IMR-90 (cell line): ENCODE results near the gene THEM5. TPM values are rescaled to one million over a fixed set of nuclear protein-coding genes. Genes with fewer than 3 reads are reported as not detected.

Experiments used
- ATAC-seq: fragments of 200-7000 bp; cut with Tn5 transposase; 2 replicates; pipeline ENCODE4 v1.9.1; 2020; ENCODE audit warnings: low read depth, mild to moderate bottlenecking, moderate library complexity
- BruUV-seq: library from RNA; stranded (reverse); fragments of 400-500 nt; replicated peaks from 2 replicates; lab custom pipeline; 2021; lab: Mats Ljungman, UMichigan
- CTCF ChIA-PET: fragments of 300-600 bp; formaldehyde crosslinking; extraction: SDS; loops from one replicate; lab custom pipeline; 2021; ENCODE audit warnings: antibody characterized with exemption; lab: Yijun Ruan, JAX
- POLR2A ChIA-PET: fragments of 300-600 bp; sonication (Branson Sonifier 250); formaldehyde crosslinking; loops from one replicate; lab custom pipeline; 2022; ENCODE audit warnings: antibody characterized with exemption; ENCODE audit not compliant: unreplicated experiment; lab: Charles Lee
- DNase-seq: peaks from one replicate; pipeline ENCODE4 v3.0.0; 2013
- H2AFZ ChIP-seq: replicated peaks from 2 replicates; pipeline ENCODE3; 2013; ENCODE audit warnings: low read length, mild to moderate bottlenecking; ENCODE audit not compliant: poor library complexity
- H2AK5ac ChIP-seq: 2 replicates; pipeline ENCODE4 v1.6.1; 2013; ENCODE audit warnings: low read depth, low read length, inconsistent platforms
- H2AK9ac ChIP-seq: replicated peaks from 2 replicates; pipeline ENCODE3; 2013; ENCODE audit warnings: mild to moderate bottlenecking, low read depth, low read length, moderate library complexity; ENCODE audit not compliant: poor library complexity
- H2BK120ac ChIP-seq: 2 replicates; pipeline ENCODE4 v1.6.1; 2013; ENCODE audit warnings: low read depth, low read length, inconsistent platforms
- H2BK15ac ChIP-seq: 3 replicates; pipeline ENCODE4 v1.6.1; 2013; ENCODE audit warnings: low read depth, low read length, inconsistent platforms
- H2BK20ac ChIP-seq: 2 replicates; pipeline ENCODE4 v1.6.1; 2013; ENCODE audit warnings: low read depth, mild to moderate bottlenecking, inconsistent platforms, low read length, moderate library complexity
- H2BK5ac ChIP-seq: 2 replicates; pipeline ENCODE4 v1.6.1; 2013; ENCODE audit warnings: mild to moderate bottlenecking, low read depth, low read length, inconsistent platforms; ENCODE audit not compliant: poor library complexity, severe bottlenecking
- H3K14ac ChIP-seq: replicated peaks from 2 replicates; pipeline ENCODE4 v1.6.1; 2013; ENCODE audit warnings: low read depth, low read length, inconsistent platforms
- H3K18ac ChIP-seq: 2 replicates; pipeline ENCODE4 v1.6.1; 2013; ENCODE audit warnings: low read depth, low read length, control low read depth
- H3K23ac ChIP-seq: 2 replicates; pipeline ENCODE4 v1.6.1; 2013; ENCODE audit warnings: low read depth, low read length, inconsistent platforms
- H3K27ac ChIP-seq: 2 replicates; pipeline ENCODE4 v1.5.1; 2013; ENCODE audit warnings: mild to moderate bottlenecking, control low read depth, low read length; ENCODE audit not compliant: insufficient read depth
- H3K27me3 ChIP-seq: 2 replicates; pipeline ENCODE4 v1.6.1; 2013; ENCODE audit warnings: low read length; ENCODE audit not compliant: control insufficient read depth, insufficient read depth
- H3K36me3 ChIP-seq: 2 replicates; pipeline ENCODE4 v1.6.1; 2013; ENCODE audit warnings: low read length, mixed read lengths; ENCODE audit not compliant: control insufficient read depth, insufficient read depth
- H3K4ac ChIP-seq: 2 replicates; pipeline ENCODE4 v1.6.1; 2013; ENCODE audit warnings: low read depth, low read length, inconsistent platforms
- H3K4me1 ChIP-seq: 2 replicates; pipeline ENCODE4 v1.6.1; 2013; ENCODE audit warnings: low read length, mixed read lengths; ENCODE audit not compliant: control insufficient read depth, insufficient read depth
- H3K4me2 ChIP-seq: 2 replicates; pipeline ENCODE4 v1.6.1; 2013; ENCODE audit warnings: low read depth, mild to moderate bottlenecking, control low read depth, low read length, moderate library complexity
- H3K4me3 ChIP-seq: 2 replicates; pipeline ENCODE4 v1.5.1; 2013; ENCODE audit warnings: low read depth, mild to moderate bottlenecking, control low read depth, low read length, moderate library complexity; ENCODE audit not compliant: insufficient read depth
- H3K56ac ChIP-seq: 2 replicates; pipeline ENCODE4 v1.6.1; 2013; ENCODE audit warnings: low read length, inconsistent platforms; ENCODE audit not compliant: insufficient read depth; ENCODE audit errors: extremely low read depth
- H3K79me1 ChIP-seq, 2 experiments: 2 replicates each; pipeline ENCODE4 v1.6.1; 2013; ENCODE audit warnings: low read length in 2 of 2, inconsistent platforms in 1 of 2, low read depth in 1 of 2
- H3K9ac ChIP-seq: 2 replicates; pipeline ENCODE4 v1.6.1; 2013; ENCODE audit warnings: low read depth, low read length, control low read depth
- H3K9me1 ChIP-seq: 2 replicates; pipeline ENCODE4 v1.6.1; 2013; ENCODE audit warnings: low read length, inconsistent platforms; ENCODE audit not compliant: insufficient read depth
- H3K9me3 ChIP-seq: 2 replicates; pipeline ENCODE4 v1.6.1; 2013; ENCODE audit warnings: low read length; ENCODE audit not compliant: control insufficient read depth, insufficient read depth
- H4K20me1 ChIP-seq: 2 replicates; pipeline ENCODE4 v1.6.1; 2013; ENCODE audit warnings: low read length, inconsistent platforms; ENCODE audit not compliant: insufficient read depth
- H4K5ac ChIP-seq: 2 replicates; pipeline ENCODE4 v1.6.1; 2013; ENCODE audit warnings: mild to moderate bottlenecking, low read depth, low read length, control low read depth
- H4K8ac ChIP-seq, 2 experiments: 2 replicates each; pipeline ENCODE4 v1.6.1; 2013; ENCODE audit warnings: low read depth in 2 of 2, low read length in 2 of 2, control low read depth in 1 of 2, inconsistent platforms in 1 of 2
- H4K91ac ChIP-seq: 2 replicates; pipeline ENCODE4 v1.6.1; 2013; ENCODE audit warnings: low read depth, low read length, inconsistent platforms; ENCODE audit not compliant: insufficient read depth
- CEBPB ChIP-seq: IDR thresholded peaks from 2 replicates; pipeline ENCODE4 v1.6.1; 2012; ENCODE audit warnings: low read depth, low read length, improper control_type of control experiment
- POLR2A ChIP-seq: IDR thresholded peaks from 2 replicates; pipeline ENCODE4 v1.6.1; 2012; ENCODE audit warnings: mild to moderate bottlenecking, low read depth, low read length
- WGBS, 2 experiments: methylation state at CpG; one replicate each; pipeline versions ENCODE4 v1.1.5 to v1.1.7; 2013; ENCODE audit warnings: missing lambda C conversion rate in 2 of 2; ENCODE audit not compliant: insufficient read length in 1 of 2; ENCODE audit errors: extremely low coverage in 2 of 2; 5-methylcytosine and 5-hydroxymethylcytosine counted together
- dilution Hi-C: fragments of 300-500 bp; cut with HindIII; formaldehyde crosslinking; loops from one replicate; pipeline ENCODE4 v1.14.3; 2018; ENCODE audit warnings: low sequenced_read_pairs; ENCODE audit not compliant: unreplicated experiment
- in situ Hi-C: fragments of 300-500 bp; cut with MboI; formaldehyde crosslinking; loops from 3 replicates; pipeline ENCODE4 v1.14.3; 2019; ENCODE audit warnings: low sequenced_read_pairs, inconsistent platforms, mixed read lengths
- intact Hi-C: fragments of 100-400 bp; cut with micrococcal nuclease; formaldehyde crosslinking; loops from 2 replicates; pipeline ENCODE4 v1.10.0; 2022
- polyA plus RNA-seq, 3 experiments: library from polyadenylated mRNA; depleted of rRNA; stranded (reverse); fragments of >200 nt; gene quantifications; 2 replicates each; pipeline ENCODE4 v1.2.3, GENCODE V29; 2012; ENCODE audit warnings: low replicate concordance in 1 of 3
- total RNA-seq: library from RNA; depleted of rRNA; stranded (reverse); fragments of >200 nt; gene quantifications from 2 replicates; pipeline ENCODE4 v1.2.3, GENCODE V29; 2012

Gene THEM5
- total and polyA plus RNA-seq, 2 of the 4 experiments (the other 2 are of a cell fraction), result not detected

DNA sequence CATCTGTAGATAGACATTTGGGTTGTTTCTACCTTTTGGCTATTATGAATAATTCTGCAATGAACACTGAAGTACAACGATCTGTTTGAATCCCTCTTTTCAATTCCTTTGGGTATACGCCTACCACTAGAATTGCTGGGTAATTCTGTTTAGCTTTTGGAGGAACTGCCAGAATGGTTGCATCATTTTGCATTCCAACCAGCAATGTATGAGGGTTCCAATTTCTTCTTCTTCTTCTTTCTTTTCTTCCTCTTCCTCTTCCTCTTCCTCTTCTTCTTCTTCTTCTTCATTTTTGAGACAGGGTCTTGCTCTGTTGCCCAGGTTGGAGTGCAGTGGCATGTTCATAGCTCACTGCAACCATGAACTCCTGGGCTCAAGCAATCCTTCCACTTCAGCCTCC lies 13.8 kb upstream of the THEM5 start:
- Histone ChIP-seq H2BK15ac (no peak overlapping the region), H3K9me1 (no peaks in the 10 kb centered on the region), H4K5ac (no peak overlapping the region), H3K4me2 (no peak overlapping the region), H3K4ac (no peak overlapping the region), H3K79me1 (no peaks in the 10 kb centered on the region), H3K27ac (no peak overlapping the region), H3K9ac (no peak overlapping the region), H2AFZ (no peak overlapping the region), H4K91ac (no peak overlapping the region), H2BK20ac (no peak overlapping the region), H3K36me3 (no peaks in the 10 kb centered on the region), H3K14ac (no peak overlapping the region), H2BK5ac (no peak overlapping the region), H3K18ac (no peak overlapping the region; the same call in 1 of the 2 replicates), H2AK5ac (no peak overlapping the region), H3K4me1 (no peaks in the 10 kb centered on the region), H3K56ac (no peak overlapping the region), H3K27me3 (peaks cover 17% of the 10 kb centered on the region), H4K20me1 (no peaks in the 10 kb centered on the region), H3K4me3 (no peak overlapping the region), H2AK9ac (no peak overlapping the region), H3K23ac (no peak overlapping the region), H3K9me3 (no peaks in the 10 kb centered on the region), H2BK120ac (no peak overlapping the region), H4K8ac (no peak overlapping the region)
- TF ChIP-seq CEBPB (0 out of 2 replicates have a peak, but pooled peaks have one; percentile 17), POLR2A (no peak)
- DNase-seq (no peak), ATAC-seq (no peak)
- in situ Hi-C loops, result no loop called here
- no CpG with 5 or more reads among the region's 2 CpGs for WGBS, 2 experiments
- BruUV-seq, result no TSS peak
- POLR2A ChIA-PET, result no interaction called here
- intact Hi-C loops, result no loop called here
- dilution Hi-C loops, result no loop called here
- CTCF ChIA-PET, result no interaction called here
